Activated CD4-positive, alpha-beta T cell treated with anti-CD3 and anti-CD28 coated beads, Interleukin-2, Interleukin-6, amounts not matched to agents 100 ng/mL and 50 ng/mL, durations not matched to agents 16 hours and 8 hours (primary cell): Measurements from ENCODE around the gene STIM1.
"Not testable (repeated sequence)": the region's sequence is repeated elsewhere in the genome, so short reads cannot be mapped to it uniquely, and the experiment has no call there.

Experiments used
- DNase-seq: peaks from one replicate; pipeline ENCODE4 v3.0.0-alpha.2; 2020

The STIM1 gene

GRCh38 chr11:4127357-4127756, 271.9 kb downstream of the STIM1 start:
- no peak for DNase-seq

GRCh38 chr11:4130219-4130618, 274.8 kb downstream of the STIM1 start:
- not testable (repeated sequence) for DNase-seq

- DNase-seq, result no peak
Measured at GRCh38 chr11:4134806-4135205, 279.3 kb downstream of the STIM1 start.

GRCh38 chr11:4138497-4138896, 283.0 kb downstream of the STIM1 start:
- no peak for DNase-seq

GRCh38 chr11:4140067-4140636, 284.7 kb downstream of the STIM1 start:
- DNase-seq, result no peak
